ENCODE data around the gene SUMO3. TPM values are rescaled to one million over a fixed set of nuclear protein-coding genes. Genes with fewer than 3 reads are reported as not detected.

SUMO3 gene
- total RNA-seq = 46.3 TPM

- DNase-seq = peak; percentile 79
Measured at GRCh38 chr21:44817914-44818639, at the start of gene SUMO3. Gene SUMO3, minus strand, starts transcription at chr21:44818062. Its CDS starts 94 bp downstream, at chr21:44817968.

GRCh38 chr21:44867464-44867863 is 49.6 kb upstream of the SUMO3 start:
- DNase-seq = no peak

GRCh38 chr21:44866780-44867179 is 48.9 kb upstream of the SUMO3 start:
- DNase-seq = peak; percentile 36

GRCh38 chr21:44865561-44866280 is 47.9 kb upstream of the SUMO3 start:
- no peak for DNase-seq

GRCh38 chr21:44862869-44863685 is 45.2 kb upstream of the SUMO3 start:
- no peak for DNase-seq

- no peak for DNase-seq
Measured at GRCh38 chr21:44858791-44859190, 40.9 kb upstream of the SUMO3 start.

GRCh38 chr21:44858291-44858690 is 40.4 kb upstream of the SUMO3 start:
- no peak for DNase-seq

- no peak for DNase-seq
Measured at GRCh38 chr21:44857127-44857892, 39.4 kb upstream of the SUMO3 start.

- no peak for DNase-seq
Measured at GRCh38 chr21:44856131-44856530, 38.3 kb upstream of the SUMO3 start.

GRCh38 chr21:44855572-44855971 is 37.7 kb upstream of the SUMO3 start:
- no peak for DNase-seq

- no peak for DNase-seq
Measured at GRCh38 chr21:44854664-44855446, 37.0 kb upstream of the SUMO3 start.

GRCh38 chr21:44854391-44854663 is 36.5 kb upstream of the SUMO3 start:
- no peak for DNase-seq

GRCh38 chr21:44853601-44854390 is 35.9 kb upstream of the SUMO3 start:
- no peak for DNase-seq

- DNase-seq = no peak
Measured at GRCh38 chr21:44850905-44851657, 33.2 kb upstream of the SUMO3 start.

GRCh38 chr21:44850208-44850800 is 32.4 kb upstream of the SUMO3 start:
- no peak for DNase-seq

- no peak for DNase-seq
Measured at GRCh38 chr21:44849616-44850130, 31.8 kb upstream of the SUMO3 start.

- no peak for DNase-seq
Measured at GRCh38 chr21:44848821-44849521, 31.1 kb upstream of the SUMO3 start.

- no peak for DNase-seq
Measured at GRCh38 chr21:44847261-44848056, 29.6 kb upstream of the SUMO3 start.

Measured in occipital lobe (tissue), 2 donors.